Liver (tissue), 9 donors: ENCODE data around the gene CYB5RL. TPM values are rescaled to one million over a fixed set of nuclear protein-coding genes. Genes with fewer than 3 reads are reported as not detected.
A peak's percentile ranks its signal among the peaks of the same experiment; 100 is the strongest.

Experiments
- DNase-seq: peaks from one replicate; pipeline ENCODE4 v3.0.0-alpha.2; 2017; ENCODE audit warnings: low spot score
- H3K27ac ChIP-seq, 2 donors: one replicate each; pipeline ENCODE4 v1.7.0; 2013; ENCODE audit warnings: inconsistent platforms in 2 of 2, low read length in 2 of 2, control low read depth in 1 of 2, low read depth in 1 of 2, mild to moderate bottlenecking in 1 of 2
- H3K27me3 ChIP-seq, 4 donors: one replicate each; pipeline versions ENCODE4 v1.6.1 to v1.7.0; 2013; ENCODE audit warnings: low read length in 3 of 4, inconsistent platforms in 1 of 4, mild to moderate bottlenecking in 1 of 4, moderate library complexity in 1 of 4; ENCODE audit not compliant: control insufficient read depth in 4 of 4, insufficient read depth in 4 of 4
- H3K36me3 ChIP-seq, 4 donors: one replicate each; pipeline versions ENCODE4 v1.6.1 to v1.7.0; 2013; ENCODE audit warnings: low read length in 3 of 4, mild to moderate bottlenecking in 3 of 4, low read depth in 1 of 4, moderate library complexity in 1 of 4; ENCODE audit not compliant: control insufficient read depth in 4 of 4, insufficient read depth in 3 of 4
- H3K4me1 ChIP-seq, 4 donors: one replicate each; pipeline versions ENCODE4 v1.6.1 to v1.7.0; 2013; ENCODE audit warnings: low read length in 3 of 4, mild to moderate bottlenecking in 3 of 4, moderate library complexity in 1 of 4; ENCODE audit not compliant: control insufficient read depth in 4 of 4, insufficient read depth in 4 of 4
- H3K4me3 ChIP-seq, 3 donors: one replicate each; pipeline versions ENCODE4 v1.6.1 to v1.7.0; 2013; ENCODE audit warnings: low read length in 3 of 3, control low read depth in 1 of 3, low read depth in 1 of 3, mild to moderate bottlenecking in 1 of 3
- H3K9ac ChIP-seq, 2 donors: one replicate each; pipeline ENCODE4 v1.7.0; 2013; ENCODE audit warnings: low read length in 2 of 2, mild to moderate bottlenecking in 2 of 2, moderate library complexity in 2 of 2, control low read depth in 1 of 2, low read depth in 1 of 2
- H3K9me3 ChIP-seq, 4 donors: one replicate each; pipeline versions ENCODE4 v1.6.1 to v1.7.0; 2013; ENCODE audit warnings: low read length in 3 of 4; ENCODE audit not compliant: control insufficient read depth in 4 of 4
- EGR1 ChIP-seq, 2 donors: IDR thresholded peaks; 2 replicates each; pipeline ENCODE4 v1.6.1; 2016 to 2018; ENCODE audit warnings: antibody characterized with exemption in 2 of 2, low read depth in 2 of 2
- FOXA1 ChIP-seq: IDR thresholded peaks from 2 replicates; pipeline ENCODE4 v1.6.1; 2016; ENCODE audit warnings: antibody characterized with exemption
- FOXA2 ChIP-seq: IDR thresholded peaks from 2 replicates; pipeline ENCODE4 v1.6.1; 2016; ENCODE audit warnings: antibody characterized with exemption
- GABPA ChIP-seq, 2 donors: IDR thresholded peaks in 1 of 2; conservative IDR thresholded peaks in 1 of 2; 2 replicates each; pipeline ENCODE4 v1.6.1; 2016; ENCODE audit warnings: antibody characterized with exemption in 2 of 2, mild to moderate bottlenecking in 1 of 2, moderate library complexity in 1 of 2
- HNF4A ChIP-seq, 2 donors: conservative IDR thresholded peaks; 2 replicates each; pipeline ENCODE4 v1.6.1; 2016; ENCODE audit warnings: antibody characterized with exemption in 2 of 2, mild to moderate bottlenecking in 2 of 2
- HNF4G ChIP-seq: IDR thresholded peaks from 2 replicates; pipeline ENCODE4 v1.6.1; 2016; ENCODE audit warnings: antibody characterized with exemption
- JUND ChIP-seq, 2 donors: IDR thresholded peaks; 2 replicates each; pipeline ENCODE4 v1.6.1; 2016; ENCODE audit warnings: antibody characterized with exemption in 2 of 2
- NR2F2 ChIP-seq: IDR thresholded peaks from 2 replicates; pipeline ENCODE4 v1.6.1; 2016; ENCODE audit warnings: antibody characterized with exemption
- RAD21 ChIP-seq, 2 donors: IDR thresholded peaks; 2 replicates each; pipeline ENCODE4 v1.6.1; 2016; ENCODE audit warnings: antibody characterized with exemption in 2 of 2, mild to moderate bottlenecking in 2 of 2
- RXRA ChIP-seq, 2 donors: IDR thresholded peaks; 2 replicates each; pipeline ENCODE4 v1.6.1; 2017 to 2018; ENCODE audit warnings: antibody characterized with exemption in 2 of 2, mild to moderate bottlenecking in 1 of 2
- SP1 ChIP-seq: IDR thresholded peaks from 2 replicates; pipeline ENCODE4 v1.6.1; 2018; ENCODE audit warnings: antibody characterized with exemption, mild to moderate bottlenecking
- TAF1 ChIP-seq: conservative IDR thresholded peaks from 2 replicates; pipeline ENCODE4 v1.6.1; 2016; ENCODE audit warnings: antibody characterized with exemption, mild to moderate bottlenecking
- YY1 ChIP-seq: IDR thresholded peaks from 2 replicates; pipeline ENCODE4 v1.6.1; 2016; ENCODE audit warnings: antibody characterized with exemption, mild to moderate bottlenecking
- WGBS: extraction: QIAGEN DNeasy Blood & Tissue Kit; methylation state at CpG from one replicate; pipeline ENCODE4 v1.1.7; 2013; 5-methylcytosine and 5-hydroxymethylcytosine counted together
- polyA plus RNA-seq, 2 donors: library from polyadenylated mRNA; stranded (reverse) in 1 of 2; unstranded in 1 of 2; fragments of 200-250 nt in 1 of 2; fragments of >200 nt in 1 of 2; fragmentation: Nextera tagmentation in 1 of 2; extraction: Ambion mirVana in 1 of 2; gene quantifications; one replicate each; pipeline versions ENCODE4 v1.2.1 to v1.2.3, GENCODE V29; 2013 to 2015
- total RNA-seq, 2 donors: library from RNA; depleted of rRNA; stranded (reverse); fragments of >200 nt; gene quantifications; one replicate each; pipeline ENCODE4 v1.2.3, GENCODE V29; 2014
- TF ChIP-seq, protein P1 (sequence below): IDR thresholded peaks from 2 replicates; pipeline ENCODE4 v1.6.1; 2016; ENCODE audit warnings: antibody characterized with exemption
- TF ChIP-seq, protein P2 (sequence below): IDR thresholded peaks from 2 replicates; pipeline ENCODE4 v1.6.1; 2016; ENCODE audit warnings: antibody characterized with exemption
- TF ChIP-seq, protein P3 (sequence below): IDR thresholded peaks from 2 replicates; pipeline ENCODE4 v1.6.1; 2016; ENCODE audit warnings: antibody characterized with exemption
- TF ChIP-seq, protein P4 (sequence below): IDR thresholded peaks from 2 replicates; pipeline ENCODE4 v1.6.1; 2016; ENCODE audit warnings: antibody characterized with exemption, mild to moderate bottlenecking
- TF ChIP-seq, protein P5 (sequence below): fragments of 150-350 bp; IDR thresholded peaks from 2 replicates; pipeline ENCODE4 v1.5.1; 2017; ENCODE audit warnings: improper control_type of control experiment, low read depth, low read length; ENCODE audit not compliant: missing input control
- donor health status: healthy.
- donor health status: healthy.
- donor health status: healthy.
- donor health status: healthy.
- donor health status: healthy.

Gene CYB5RL, protein sequence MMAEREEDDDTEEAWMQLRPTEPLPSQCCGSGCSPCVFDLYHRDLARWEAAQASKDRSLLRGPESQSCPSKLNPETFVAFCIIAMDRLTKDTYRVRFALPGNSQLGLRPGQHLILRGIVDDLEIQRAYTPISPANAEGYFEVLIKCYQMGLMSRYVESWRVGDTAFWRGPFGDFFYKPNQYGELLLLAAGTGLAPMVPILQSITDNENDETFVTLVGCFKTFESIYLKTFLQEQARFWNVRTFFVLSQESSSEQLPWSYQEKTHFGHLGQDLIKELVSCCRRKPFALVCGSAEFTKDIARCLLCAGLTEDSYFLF
- 1 to 10 TPM; 3.6 to 4.5 TPM for total RNA-seq
- 1 to 10 TPM; 1.5 TPM for polyA plus RNA-seq

DNA sequence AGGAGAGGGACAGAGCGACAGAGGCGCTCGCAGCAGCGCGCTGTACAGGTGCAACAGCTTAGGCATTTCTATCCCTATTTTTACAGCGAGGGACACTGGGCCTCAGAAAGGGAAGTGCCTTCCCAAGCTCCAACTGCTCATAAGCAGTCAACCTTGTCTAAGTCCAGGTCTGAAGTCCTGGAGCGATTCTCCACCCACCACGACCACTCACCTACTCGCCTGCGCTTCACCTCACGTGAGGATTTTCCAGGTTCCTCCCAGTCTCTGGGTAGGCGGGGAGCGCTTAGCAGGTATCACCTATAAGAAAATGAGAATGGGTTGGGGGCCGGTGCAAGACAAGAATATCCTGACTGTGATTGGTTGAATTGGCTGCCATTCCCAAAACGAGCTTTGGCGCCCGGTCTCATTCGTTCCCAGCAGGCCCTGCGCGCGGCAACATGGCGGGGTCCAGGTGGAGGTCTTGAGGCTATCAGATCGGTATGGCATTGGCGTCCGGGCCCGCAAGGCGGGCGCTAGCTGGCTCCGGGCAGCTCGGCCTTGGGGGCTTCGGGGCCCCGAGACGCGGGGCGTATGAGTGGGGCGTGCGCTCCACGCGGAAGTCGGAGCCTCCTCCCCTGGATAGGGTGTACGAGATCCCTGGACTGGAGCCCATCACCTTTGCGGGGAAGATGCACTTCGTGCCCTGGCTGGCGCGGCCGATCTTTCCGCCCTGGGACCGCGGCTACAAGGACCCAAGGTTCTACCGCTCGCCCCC lies at the start of gene CYB5RL, which contains the start of gene MRPL37:
CYB5RL (minus strand) TSS at position 266 of the 754 bp plus-strand sequence. CDS start 4,414 bp downstream, outside the sequence.
MRPL37 (plus strand) TSS at position 403 of the 754 bp plus-strand sequence; CDS start at position 480, 77 bp downstream.
- Histone ChIP-seq H3K4me1 (peaks cover 0 to 39% (median 32%) of the 10 kb centered on the region in 4 donors), H3K4me3 (peak within 1 kb of the TSS; percentile 76 to 95 (median 80)), H3K27ac (peak within 1 kb of the TSS; percentile 82 to 83), H3K9ac (peak within 1 kb of the TSS; percentile 75 to 85), H3K27me3 (no peaks in the 10 kb centered on the region), H3K36me3 (peaks cover 0 to 9% (median 3%) of the 10 kb centered on the region in 4 donors), H3K9me3 (no peaks in the 10 kb centered on the region)
- DNase-seq = peak; percentile 92
- TF ChIP-seq, protein P1, sequence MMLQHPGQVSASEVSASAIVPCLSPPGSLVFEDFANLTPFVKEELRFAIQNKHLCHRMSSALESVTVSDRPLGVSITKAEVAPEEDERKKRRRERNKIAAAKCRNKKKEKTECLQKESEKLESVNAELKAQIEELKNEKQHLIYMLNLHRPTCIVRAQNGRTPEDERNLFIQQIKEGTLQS = no peak
- TF ChIP-seq YY1 = peak; percentile 97
- peak; percentile 80 for TF ChIP-seq SP1
- TF ChIP-seq, protein P2, sequence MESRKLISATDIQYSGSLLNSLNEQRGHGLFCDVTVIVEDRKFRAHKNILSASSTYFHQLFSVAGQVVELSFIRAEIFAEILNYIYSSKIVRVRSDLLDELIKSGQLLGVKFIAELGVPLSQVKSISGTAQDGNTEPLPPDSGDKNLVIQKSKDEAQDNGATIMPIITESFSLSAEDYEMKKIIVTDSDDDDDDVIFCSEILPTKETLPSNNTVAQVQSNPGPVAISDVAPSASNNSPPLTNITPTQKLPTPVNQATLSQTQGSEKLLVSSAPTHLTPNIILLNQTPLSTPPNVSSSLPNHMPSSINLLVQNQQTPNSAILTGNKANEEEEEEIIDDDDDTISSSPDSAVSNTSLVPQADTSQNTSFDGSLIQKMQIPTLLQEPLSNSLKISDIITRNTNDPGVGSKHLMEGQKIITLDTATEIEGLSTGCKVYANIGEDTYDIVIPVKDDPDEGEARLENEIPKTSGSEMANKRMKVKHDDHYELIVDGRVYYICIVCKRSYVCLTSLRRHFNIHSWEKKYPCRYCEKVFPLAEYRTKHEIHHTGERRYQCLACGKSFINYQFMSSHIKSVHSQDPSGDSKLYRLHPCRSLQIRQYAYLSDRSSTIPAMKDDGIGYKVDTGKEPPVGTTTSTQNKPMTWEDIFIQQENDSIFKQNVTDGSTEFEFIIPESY = peak; percentile 26
- no peak for TF ChIP-seq FOXA1
- TF ChIP-seq TAF1 = peak; percentile 44
- TF ChIP-seq RXRA (IDR thresholded peaks at IDR 0.05) = peak; percentile 18 to 40
- peak in 1 of 2 donors; percentile 69 for TF ChIP-seq GABPA (IDR thresholded peaks at IDR 0.05 in 1 of 2, conservative IDR thresholded peaks at IDR 0.05 in 1 of 2)
- TF ChIP-seq HNF4A (conservative IDR thresholded peaks at IDR 0.05) = peak in 1 of 2 donors; percentile 51
- TF ChIP-seq, protein P3, sequence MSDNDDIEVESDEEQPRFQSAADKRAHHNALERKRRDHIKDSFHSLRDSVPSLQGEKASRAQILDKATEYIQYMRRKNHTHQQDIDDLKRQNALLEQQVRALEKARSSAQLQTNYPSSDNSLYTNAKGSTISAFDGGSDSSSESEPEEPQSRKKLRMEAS = peak; percentile 45
- TF ChIP-seq, protein P4, sequence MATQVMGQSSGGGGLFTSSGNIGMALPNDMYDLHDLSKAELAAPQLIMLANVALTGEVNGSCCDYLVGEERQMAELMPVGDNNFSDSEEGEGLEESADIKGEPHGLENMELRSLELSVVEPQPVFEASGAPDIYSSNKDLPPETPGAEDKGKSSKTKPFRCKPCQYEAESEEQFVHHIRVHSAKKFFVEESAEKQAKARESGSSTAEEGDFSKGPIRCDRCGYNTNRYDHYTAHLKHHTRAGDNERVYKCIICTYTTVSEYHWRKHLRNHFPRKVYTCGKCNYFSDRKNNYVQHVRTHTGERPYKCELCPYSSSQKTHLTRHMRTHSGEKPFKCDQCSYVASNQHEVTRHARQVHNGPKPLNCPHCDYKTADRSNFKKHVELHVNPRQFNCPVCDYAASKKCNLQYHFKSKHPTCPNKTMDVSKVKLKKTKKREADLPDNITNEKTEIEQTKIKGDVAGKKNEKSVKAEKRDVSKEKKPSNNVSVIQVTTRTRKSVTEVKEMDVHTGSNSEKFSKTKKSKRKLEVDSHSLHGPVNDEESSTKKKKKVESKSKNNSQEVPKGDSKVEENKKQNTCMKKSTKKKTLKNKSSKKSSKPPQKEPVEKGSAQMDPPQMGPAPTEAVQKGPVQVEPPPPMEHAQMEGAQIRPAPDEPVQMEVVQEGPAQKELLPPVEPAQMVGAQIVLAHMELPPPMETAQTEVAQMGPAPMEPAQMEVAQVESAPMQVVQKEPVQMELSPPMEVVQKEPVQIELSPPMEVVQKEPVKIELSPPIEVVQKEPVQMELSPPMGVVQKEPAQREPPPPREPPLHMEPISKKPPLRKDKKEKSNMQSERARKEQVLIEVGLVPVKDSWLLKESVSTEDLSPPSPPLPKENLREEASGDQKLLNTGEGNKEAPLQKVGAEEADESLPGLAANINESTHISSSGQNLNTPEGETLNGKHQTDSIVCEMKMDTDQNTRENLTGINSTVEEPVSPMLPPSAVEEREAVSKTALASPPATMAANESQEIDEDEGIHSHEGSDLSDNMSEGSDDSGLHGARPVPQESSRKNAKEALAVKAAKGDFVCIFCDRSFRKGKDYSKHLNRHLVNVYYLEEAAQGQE = peak; percentile 40
- TF ChIP-seq, protein P5, sequence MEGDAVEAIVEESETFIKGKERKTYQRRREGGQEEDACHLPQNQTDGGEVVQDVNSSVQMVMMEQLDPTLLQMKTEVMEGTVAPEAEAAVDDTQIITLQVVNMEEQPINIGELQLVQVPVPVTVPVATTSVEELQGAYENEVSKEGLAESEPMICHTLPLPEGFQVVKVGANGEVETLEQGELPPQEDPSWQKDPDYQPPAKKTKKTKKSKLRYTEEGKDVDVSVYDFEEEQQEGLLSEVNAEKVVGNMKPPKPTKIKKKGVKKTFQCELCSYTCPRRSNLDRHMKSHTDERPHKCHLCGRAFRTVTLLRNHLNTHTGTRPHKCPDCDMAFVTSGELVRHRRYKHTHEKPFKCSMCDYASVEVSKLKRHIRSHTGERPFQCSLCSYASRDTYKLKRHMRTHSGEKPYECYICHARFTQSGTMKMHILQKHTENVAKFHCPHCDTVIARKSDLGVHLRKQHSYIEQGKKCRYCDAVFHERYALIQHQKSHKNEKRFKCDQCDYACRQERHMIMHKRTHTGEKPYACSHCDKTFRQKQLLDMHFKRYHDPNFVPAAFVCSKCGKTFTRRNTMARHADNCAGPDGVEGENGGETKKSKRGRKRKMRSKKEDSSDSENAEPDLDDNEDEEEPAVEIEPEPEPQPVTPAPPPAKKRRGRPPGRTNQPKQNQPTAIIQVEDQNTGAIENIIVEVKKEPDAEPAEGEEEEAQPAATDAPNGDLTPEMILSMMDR = no peak
- peak; percentile 18 for TF ChIP-seq HNF4G
- no peak for TF ChIP-seq NR2F2
- no peak for TF ChIP-seq FOXA2
- TF ChIP-seq RAD21 (IDR thresholded peaks at IDR 0.05) = peak; percentile 55 to 56
- no peak for TF ChIP-seq JUND (IDR thresholded peaks at IDR 0.05)
- no peak for TF ChIP-seq EGR1 (IDR thresholded peaks at IDR 0.05; ENCODE audit: low read depth in 2 of 2)
- WGBS = under 1% methylated on average over 51 of the region's 51 CpGs
